Amniotic epithelial cell (primary cell): Measurements from ENCODE around the gene ROBO1.

Experiments used
- DNase-seq: peaks from one replicate; pipeline ENCODE4 v3.0.0-alpha.2; 2010; ENCODE audit warnings: low read depth

ROBO1 gene

GRCh38 chr3:79461129-79461792 lies 306.5 kb downstream of the ROBO1 start:
- no peak for DNase-seq

- DNase-seq, result no peak
Measured at GRCh38 chr3:79453600-79453999, 314.2 kb downstream of the ROBO1 start.

GRCh38 chr3:79436387-79436786 lies 331.4 kb downstream of the ROBO1 start:
- DNase-seq, result no peak

GRCh38 chr3:79427081-79427480 lies 340.7 kb downstream of the ROBO1 start:
- no peak for DNase-seq

GRCh38 chr3:79424811-79425210 lies 343.0 kb downstream of the ROBO1 start:
- DNase-seq, result no peak

GRCh38 chr3:79423417-79423816 lies 344.4 kb downstream of the ROBO1 start:
- DNase-seq, result no peak

- no peak for DNase-seq
Measured at GRCh38 chr3:79421273-79421672, 346.5 kb downstream of the ROBO1 start.

- no peak for DNase-seq
Measured at GRCh38 chr3:79418855-79419621, 348.8 kb downstream of the ROBO1 start.

GRCh38 chr3:79415356-79415755 lies 352.4 kb downstream of the ROBO1 start:
- DNase-seq, result no peak

GRCh38 chr3:79414806-79415205 lies 353.0 kb downstream of the ROBO1 start:
- DNase-seq, result no peak

- DNase-seq, result no peak
Measured at GRCh38 chr3:79414035-79414434, 353.8 kb downstream of the ROBO1 start.

GRCh38 chr3:79412537-79412936 lies 355.3 kb downstream of the ROBO1 start:
- DNase-seq, result no peak

- DNase-seq, result no peak
Measured at GRCh38 chr3:79410617-79411016, 357.2 kb downstream of the ROBO1 start.

- no peak for DNase-seq
Measured at GRCh38 chr3:79410136-79410535, 357.7 kb downstream of the ROBO1 start.

- DNase-seq, result no peak
Measured at GRCh38 chr3:79406175-79406574, 361.6 kb downstream of the ROBO1 start.

GRCh38 chr3:79405183-79405582 lies 362.6 kb downstream of the ROBO1 start:
- no peak for DNase-seq

GRCh38 chr3:79396595-79396994 lies 371.2 kb downstream of the ROBO1 start:
- no peak for DNase-seq

- no peak for DNase-seq
Measured at GRCh38 chr3:79392479-79392878, 375.3 kb downstream of the ROBO1 start.

- DNase-seq, result no peak
Measured at GRCh38 chr3:79390352-79390751, 377.4 kb downstream of the ROBO1 start.

- no peak for DNase-seq
Measured at GRCh38 chr3:79385211-79385610, 382.6 kb downstream of the ROBO1 start.

- no peak for DNase-seq
Measured at GRCh38 chr3:79383402-79384012, 384.3 kb downstream of the ROBO1 start.

GRCh38 chr3:79380581-79380980 lies 387.2 kb downstream of the ROBO1 start:
- no peak for DNase-seq

GRCh38 chr3:79378064-79378463 lies 389.7 kb downstream of the ROBO1 start:
- no peak for DNase-seq
